ENCODE results near the gene HELT. TPM values are rescaled to one million over a fixed set of nuclear protein-coding genes. Genes with fewer than 3 reads are reported as not detected.
"Not testable (repeated sequence)": the region's sequence is repeated elsewhere in the genome, so short reads cannot be mapped to it uniquely, and the experiment has no call there.

The HELT gene
- total and polyA plus RNA-seq, 2 donors from 2014 or later: 0.37 TPM; not detected in 1

- DNase-seq (peak in 3 of 5 donors; percentile 54 to 74 (median 56)), FAIRE-seq (peak; percentile 66)
- Histone ChIP-seq H3K4me1 (ENCODE audit: control insufficient read depth in 2 of 3, insufficient read depth in 2 of 3, low read depth in 1 of 3, low read length in 3 of 3) (peaks cover 0 to 4% (median 0%) of the 10 kb centered on the region in 3 donors), H3K36me3 (ENCODE audit: control insufficient read depth in 2 of 3, insufficient read depth in 3 of 3, low read length in 3 of 3) (no peaks in the 10 kb centered on the region), H3K27ac (ENCODE audit: low read depth in 2 of 2, low read length in 2 of 2) (no peak overlapping the region), H3K4me3 (ENCODE audit: low read length in 3 of 3) (peak overlapping the region in 2 of 3 donors; percentile 29 to 40), H3K9me3 (ENCODE audit: control insufficient read depth in 2 of 3, insufficient read depth in 1 of 3, low read length in 3 of 3) (no peaks in the 10 kb centered on the region), H3K9ac (ENCODE audit: low read length in 3 of 3) (no peak overlapping the region), H3K27me3 (ENCODE audit: control insufficient read depth, insufficient read depth, low read length) (no peaks in the 10 kb centered on the region)
- intact Hi-C loops (cut with DNase I): loop anchor here (10.0 kb wide), 1 partner anchor 95 kb away; no protein-coding TSS in a partner anchor
- TF ChIP-seq CTCF (IDR thresholded peaks at IDR 0.05; ENCODE audit: borderline replicate concordance, extremely low read depth, insufficient read depth): peak; percentile 83
Measured at GRCh38 chr4:185039508-185040273, 21.4 kb downstream of the HELT start.

GRCh38 chr4:185040523-185040922 is 22.2 kb downstream of the HELT start:
- no peak for TF ChIP-seq CTCF (IDR thresholded peaks at IDR 0.05; ENCODE audit: borderline replicate concordance, extremely low read depth, insufficient read depth)
- no peak overlapping the region for H3K27ac ChIP-seq (ENCODE audit: low read depth in 2 of 2, low read length in 2 of 2)
- peaks cover 0 to 3% (median 0%) of the 10 kb centered on the region in 3 donors for H3K4me1 ChIP-seq (ENCODE audit: control insufficient read depth in 2 of 3, insufficient read depth in 2 of 3, low read depth in 1 of 3, low read length in 3 of 3)
- H3K4me3 ChIP-seq (ENCODE audit: low read length in 3 of 3): no peak overlapping the region
- intact Hi-C loops (cut with DNase I): no loop called here
- H3K9ac ChIP-seq (ENCODE audit: low read length in 3 of 3): no peak overlapping the region
- H3K27me3 ChIP-seq (ENCODE audit: control insufficient read depth, insufficient read depth, low read length): no peaks in the 10 kb centered on the region
- DNase-seq: no peak
- no peaks in the 10 kb centered on the region for H3K9me3 ChIP-seq (ENCODE audit: control insufficient read depth in 2 of 3, insufficient read depth in 1 of 3, low read length in 3 of 3)
- H3K36me3 ChIP-seq (ENCODE audit: control insufficient read depth in 2 of 3, insufficient read depth in 3 of 3, low read length in 3 of 3): no peaks in the 10 kb centered on the region
- FAIRE-seq: no peak

- H3K4me3 ChIP-seq (ENCODE audit: low read length in 3 of 3); FAIRE-seq; H3K9ac ChIP-seq (ENCODE audit: low read length in 3 of 3); H3K9me3 ChIP-seq (ENCODE audit: control insufficient read depth in 2 of 3, insufficient read depth in 1 of 3, low read length in 3 of 3); H3K27ac ChIP-seq (ENCODE audit: low read depth in 2 of 2, low read length in 2 of 2); H3K27me3 ChIP-seq (ENCODE audit: control insufficient read depth, insufficient read depth, low read length); H3K36me3 ChIP-seq (ENCODE audit: control insufficient read depth in 2 of 3, insufficient read depth in 3 of 3, low read length in 3 of 3); H3K4me1 ChIP-seq (ENCODE audit: control insufficient read depth in 2 of 3, insufficient read depth in 2 of 3, low read depth in 1 of 3, low read length in 3 of 3); intact Hi-C loops (cut with DNase I): not testable (repeated sequence)
- peak in 3 of 5 donors; percentile 15 to 68 (median 62) for DNase-seq
Measured at GRCh38 chr4:185050286-185050685, 32.0 kb downstream of the HELT start.

GRCh38 chr4:185051283-185051682 is 33.0 kb downstream of the HELT start:
- DNase-seq; H3K4me3 ChIP-seq (ENCODE audit: low read length in 3 of 3); H3K27me3 ChIP-seq (ENCODE audit: control insufficient read depth, insufficient read depth, low read length); H3K9ac ChIP-seq (ENCODE audit: low read length in 3 of 3); FAIRE-seq; H3K27ac ChIP-seq (ENCODE audit: low read depth in 2 of 2, low read length in 2 of 2); intact Hi-C loops (cut with DNase I); H3K36me3 ChIP-seq (ENCODE audit: control insufficient read depth in 2 of 3, insufficient read depth in 3 of 3, low read length in 3 of 3); H3K4me1 ChIP-seq (ENCODE audit: control insufficient read depth in 2 of 3, insufficient read depth in 2 of 3, low read depth in 1 of 3, low read length in 3 of 3); H3K9me3 ChIP-seq (ENCODE audit: control insufficient read depth in 2 of 3, insufficient read depth in 1 of 3, low read length in 3 of 3): not testable (repeated sequence)
